Measurements from ENCODE around the gene FBXL16. TPM values are rescaled to one million over a fixed set of nuclear protein-coding genes. Genes with fewer than 3 reads are reported as not detected.

FBXL16 gene
- total and polyA plus RNA-seq, 2 of the 13 experiments (the other 11 are each of a cell fraction or from before 2014, with no cell fraction given) = 0.22 to 2.0 TPM

GRCh38 chr16:719815-720446, 14.3 kb upstream of the FBXL16 start (continued):
- peak; percentile 97 for TF ChIP-seq PATZ1 (CRISPR knock-in tag; IDR thresholded peaks at IDR 0.05)
- no peak for TF ChIP-seq ZNF549 (CRISPR knock-in tag; IDR thresholded peaks at IDR 0.05)
- TF ChIP-seq ZNF101 (CRISPR knock-in tag; IDR thresholded peaks at IDR 0.05; ENCODE audit: borderline replicate concordance, low read depth) = no peak
- peak; percentile 59; the same call in 1 of the 2 replicates for TF ChIP-seq CSRNP1 (CRISPR knock-in tag; IDR thresholded peaks at IDR 0.05)
- TF ChIP-seq ZBTB8A (CRISPR knock-in tag; IDR thresholded peaks at IDR 0.05; ENCODE audit: borderline replicate concordance, low read depth) = no peak
- no peak for TF ChIP-seq ZFP36 (IDR thresholded peaks at IDR 0.05; ENCODE audit: borderline replicate concordance, low read depth, low read length, partially characterized antibody)
- TF ChIP-seq BRF2 (CRISPR knock-in tag; IDR thresholded peaks at IDR 0.05) = no peak
- TF ChIP-seq ZNF383 (CRISPR knock-in tag; IDR thresholded peaks at IDR 0.05; ENCODE audit: borderline replicate concordance) = no peak
- no peak for TF ChIP-seq CHD4 (IDR thresholded peaks at IDR 0.05; ENCODE audit: borderline replicate concordance, low read length)
- no peak for TF ChIP-seq DNMT3B (CRISPR knock-in tag; conservative IDR thresholded peaks at IDR 0.05)
- no peak for TF ChIP-seq SYNCRIP (IDR thresholded peaks at IDR 0.05; ENCODE audit: insufficient read depth, low read depth, low read length)
- TF ChIP-seq FUBP1 (CRISPR knock-in tag; IDR thresholded peaks at IDR 0.05; ENCODE audit: borderline replicate concordance) = no peak
- TF ChIP-seq STAG1 (CRISPR knock-in tag; IDR thresholded peaks at IDR 0.05) = 0 out of 2 replicates have a peak, but pooled peaks have one; percentile 17
- TF ChIP-seq TOE1 (CRISPR knock-in tag; IDR thresholded peaks at IDR 0.05) = no peak
- TF ChIP-seq HHEX (CRISPR knock-in tag; IDR thresholded peaks at IDR 0.05) = no peak
- TF ChIP-seq ZNF782 (CRISPR knock-in tag; IDR thresholded peaks at IDR 0.05; ENCODE audit: borderline replicate concordance) = no peak
- TF ChIP-seq ZNF792 (CRISPR knock-in tag; IDR thresholded peaks at IDR 0.05) = no peak
- 0 out of 2 replicates have a peak, but pooled peaks have one; percentile 28 for TF ChIP-seq SAP130 (CRISPR knock-in tag; IDR thresholded peaks at IDR 0.05; ENCODE audit: low read depth)
- TF ChIP-seq REPIN1 (CRISPR knock-in tag; IDR thresholded peaks at IDR 0.05; ENCODE audit: borderline replicate concordance, low read depth) = 0 out of 2 replicates have a peak, but pooled peaks have one; percentile 32
- TF ChIP-seq ZNF589 (CRISPR knock-in tag; conservative IDR thresholded peaks at IDR 0.05) = no peak
- no peak for TF ChIP-seq ZNF18 (CRISPR knock-in tag; IDR thresholded peaks at IDR 0.05; ENCODE audit: insufficient replicate concordance)
- TF ChIP-seq ZNF777 (CRISPR knock-in tag; IDR thresholded peaks at IDR 0.05) = no peak
